HL-60 (cell line): ENCODE data around the gene RHOU.

Experiments used
- DNase-seq, 2 experiments: peaks; one replicate each; pipeline ENCODE4 v3.0.0-alpha.2; 2010 to 2020; ENCODE audit warnings: low read depth in 1 of 2, low spot score in 1 of 2
- H3K27ac ChIP-seq: fragments of 250-450 bp; sonication (Bioruptor Pico); replicated peaks from 2 replicates; pipeline ENCODE4 v1.5.1; 2020; ENCODE audit warnings: mild to moderate bottlenecking, moderate library complexity
- H3K27me3 ChIP-seq: fragments of 250-450 bp; sonication (Bioruptor Pico); 2 replicates; pipeline ENCODE4 v1.5.1; 2021; ENCODE audit warnings: mild to moderate bottlenecking, moderate library complexity; ENCODE audit not compliant: insufficient read depth, poor library complexity, severe bottlenecking
- H3K4me3 ChIP-seq: replicated peaks from 2 replicates; pipeline ENCODE4 v1.5.1; 2011; ENCODE audit warnings: mild to moderate bottlenecking, control low read depth, low read length; ENCODE audit not compliant: insufficient read depth
- GABPA ChIP-seq: IDR thresholded peaks from 2 replicates; pipeline ENCODE4 v1.6.1; 2012; ENCODE audit warnings: low read depth
- POLR2AphosphoS5 ChIP-seq: IDR thresholded peaks from 2 replicates; pipeline ENCODE4 v1.6.1; 2012; ENCODE audit warnings: low read depth
- REST ChIP-seq: IDR thresholded peaks from 2 replicates; pipeline ENCODE4 v1.6.1; 2012; ENCODE audit warnings: low read depth; ENCODE audit not compliant: insufficient replicate concordance
- SPI1 ChIP-seq: IDR thresholded peaks from 2 replicates; pipeline ENCODE4 v1.6.1; 2012; ENCODE audit warnings: low read depth, mild to moderate bottlenecking, borderline replicate concordance
- TF ChIP-seq, protein P1 (sequence below): IDR thresholded peaks from one replicate; pipeline ENCODE4 v1.5.1; 2011; ENCODE audit warnings: low read length, control low read depth, inconsistent platforms; ENCODE audit not compliant: insufficient read depth

RHOU gene

GRCh38 chr1:228717081-228717480, 18.2 kb upstream of the RHOU start:
- no peaks in the 10 kb centered on the region for H3K27me3 ChIP-seq
- DNase-seq = no peak
- no peak overlapping the region for H3K4me3 ChIP-seq
- no peak for TF ChIP-seq GABPA
- TF ChIP-seq, protein P1, sequence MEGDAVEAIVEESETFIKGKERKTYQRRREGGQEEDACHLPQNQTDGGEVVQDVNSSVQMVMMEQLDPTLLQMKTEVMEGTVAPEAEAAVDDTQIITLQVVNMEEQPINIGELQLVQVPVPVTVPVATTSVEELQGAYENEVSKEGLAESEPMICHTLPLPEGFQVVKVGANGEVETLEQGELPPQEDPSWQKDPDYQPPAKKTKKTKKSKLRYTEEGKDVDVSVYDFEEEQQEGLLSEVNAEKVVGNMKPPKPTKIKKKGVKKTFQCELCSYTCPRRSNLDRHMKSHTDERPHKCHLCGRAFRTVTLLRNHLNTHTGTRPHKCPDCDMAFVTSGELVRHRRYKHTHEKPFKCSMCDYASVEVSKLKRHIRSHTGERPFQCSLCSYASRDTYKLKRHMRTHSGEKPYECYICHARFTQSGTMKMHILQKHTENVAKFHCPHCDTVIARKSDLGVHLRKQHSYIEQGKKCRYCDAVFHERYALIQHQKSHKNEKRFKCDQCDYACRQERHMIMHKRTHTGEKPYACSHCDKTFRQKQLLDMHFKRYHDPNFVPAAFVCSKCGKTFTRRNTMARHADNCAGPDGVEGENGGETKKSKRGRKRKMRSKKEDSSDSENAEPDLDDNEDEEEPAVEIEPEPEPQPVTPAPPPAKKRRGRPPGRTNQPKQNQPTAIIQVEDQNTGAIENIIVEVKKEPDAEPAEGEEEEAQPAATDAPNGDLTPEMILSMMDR = no peak
- TF ChIP-seq SPI1 = no peak
- no peak for TF ChIP-seq REST
- TF ChIP-seq POLR2AphosphoS5 = no peak
- H3K27ac ChIP-seq = no peak overlapping the region

GRCh38 chr1:228721407-228721806, 13.9 kb upstream of the RHOU start:
- TF ChIP-seq GABPA (no peak), POLR2AphosphoS5 (no peak), REST (no peak), SPI1 (no peak)
- TF ChIP-seq, protein P1 = no peak

DNA sequence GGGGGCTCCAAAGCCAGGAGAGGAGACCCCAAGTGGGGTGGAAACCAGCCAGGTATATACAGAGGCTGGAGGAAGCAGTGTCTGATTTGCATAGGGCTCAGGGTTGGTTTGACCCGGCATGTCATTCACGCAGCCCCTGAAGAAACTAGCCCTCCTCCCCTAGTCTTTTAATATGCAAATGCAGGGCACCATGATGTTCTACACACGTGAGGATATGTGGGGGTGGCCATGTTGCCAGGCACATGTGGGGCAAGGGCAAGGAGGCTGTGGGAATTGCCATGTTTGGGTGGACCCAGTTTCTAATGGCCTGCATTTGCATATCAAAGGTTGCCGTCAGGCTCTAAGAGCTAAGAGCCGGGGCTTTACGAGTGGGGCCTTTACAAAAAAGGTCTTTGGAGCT, 12.0 kb upstream of the RHOU start:
- no peak for TF ChIP-seq GABPA
- TF ChIP-seq, protein P1 = no peak
- no peak for TF ChIP-seq POLR2AphosphoS5
- no peak overlapping the region for H3K27ac ChIP-seq
- H3K4me3 ChIP-seq = no peak overlapping the region
- no peaks in the 10 kb centered on the region for H3K27me3 ChIP-seq
- DNase-seq = no peak

More at GRCh38 chr1:228721407-228721806, 13.9 kb upstream of the RHOU start:
- Histone ChIP-seq H3K4me3 (no peak overlapping the region), H3K27me3 (no peaks in the 10 kb centered on the region), H3K27ac (no peak overlapping the region)
- no peak for DNase-seq

DNA sequence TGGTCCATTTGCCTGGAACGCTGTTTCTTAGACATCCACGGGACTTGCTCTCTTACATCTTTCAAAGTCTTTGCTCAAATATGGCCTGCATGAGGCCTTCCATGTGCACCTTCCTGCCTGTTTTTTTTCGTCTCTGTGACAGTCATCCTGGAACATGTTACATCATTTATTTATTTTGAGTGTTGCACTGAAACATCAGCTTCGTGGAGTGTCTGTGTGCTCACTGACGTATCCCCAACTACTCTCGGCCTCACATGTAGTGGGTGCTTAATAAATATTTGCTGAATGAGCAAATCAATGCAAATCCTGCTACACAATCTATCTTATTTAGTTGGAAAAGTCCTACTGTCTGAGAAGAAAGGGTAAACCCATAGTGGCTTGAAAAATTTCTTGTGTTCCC, 11.4 kb upstream of the RHOU start:
- no peak for DNase-seq

More for the DNA sequence above, 11.4 kb upstream of the RHOU start:
- Histone ChIP-seq H3K4me3 (no peak overlapping the region), H3K27me3 (no peaks in the 10 kb centered on the region), H3K27ac (no peak overlapping the region)
- TF ChIP-seq SPI1 (no peak), POLR2AphosphoS5 (no peak), GABPA (no peak), REST (no peak)
- TF ChIP-seq, protein P1 = no peak
